Activated naive CD4-positive, alpha-beta T cell treated with anti-CD3 and anti-CD28 coated beads, Interleukin-2, amount 10 ng/mL, durations not matched to agents 7 days and 5 days (primary cell): ENCODE measurements around the gene NAV1.
"Not testable (repeated sequence)": the region's sequence is repeated elsewhere in the genome, so short reads cannot be mapped to it uniquely, and the experiment has no call there.

ENCODE experiments used
- CTCF ChIA-PET: fragments of 350-600 bp; sonication (Branson Sonifier 250); formaldehyde crosslinking; loops from one replicate; lab custom pipeline; 2021; ENCODE audit warnings: antibody characterized with exemption; lab: Charles Lee
- DNase-seq: peaks from one replicate; pipeline ENCODE4 v3.0.0-alpha.2; 2020
- H3K27ac Mint-ChIP-seq: one replicate; pipeline ENCODE4 v1.8.0; 2021; ENCODE audit warnings: mild to moderate bottlenecking, moderate library complexity, mixed read lengths
- H3K27me3 Mint-ChIP-seq: one replicate; pipeline ENCODE4 v1.8.0; 2021; ENCODE audit warnings: mild to moderate bottlenecking, mixed read lengths
- H3K36me3 Mint-ChIP-seq: one replicate; pipeline ENCODE4 v1.8.0; 2021; ENCODE audit warnings: mixed read lengths
- H3K4me1 Mint-ChIP-seq: one replicate; pipeline ENCODE4 v1.8.0; 2021; ENCODE audit warnings: mixed read lengths
- H3K4me3 Mint-ChIP-seq: one replicate; pipeline ENCODE4 v1.8.0; 2021; ENCODE audit warnings: mild to moderate bottlenecking, moderate library complexity, mixed read lengths
- H3K9me3 Mint-ChIP-seq: one replicate; pipeline ENCODE4 v1.8.0; 2021; ENCODE audit warnings: mixed read lengths

The NAV1 gene

DNA sequence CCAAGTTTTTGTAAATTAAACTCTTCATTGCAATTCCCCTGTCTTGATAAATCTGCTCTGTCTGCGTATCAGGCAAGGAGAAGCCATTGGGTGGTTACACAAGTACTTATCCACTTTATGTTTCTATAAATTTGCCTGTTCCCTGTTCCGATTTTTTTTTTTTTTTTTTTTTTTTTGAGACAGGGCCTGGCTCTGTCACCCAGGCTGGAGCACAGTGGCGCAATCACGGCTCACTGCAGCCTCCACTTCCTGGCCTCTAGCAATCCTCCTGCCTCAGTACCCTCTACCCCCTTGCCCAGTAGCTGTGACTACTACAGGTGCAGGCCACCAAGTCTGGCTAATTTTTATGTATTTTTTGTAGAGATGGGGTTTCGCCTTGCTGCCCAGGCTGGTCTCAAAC is 20.9 kb upstream of the NAV1 start:
- Mint-ChIP-seq H3K36me3 (peaks cover 4% of the 10 kb centered on the region), H3K4me3 (no peak overlapping the region), H3K9me3 (no peaks in the 10 kb centered on the region), H3K4me1 (no peaks in the 10 kb centered on the region), H3K27ac (no peak overlapping the region), H3K27me3 (no peaks in the 10 kb centered on the region)
- no peak for DNase-seq
- CTCF ChIA-PET, result interaction anchor here (1.3 to 12.0 kb wide), 2 partner anchors 34 to 70 kb away, joined by 5 to 349 read pairs; no protein-coding TSS in a partner anchor

DNA sequence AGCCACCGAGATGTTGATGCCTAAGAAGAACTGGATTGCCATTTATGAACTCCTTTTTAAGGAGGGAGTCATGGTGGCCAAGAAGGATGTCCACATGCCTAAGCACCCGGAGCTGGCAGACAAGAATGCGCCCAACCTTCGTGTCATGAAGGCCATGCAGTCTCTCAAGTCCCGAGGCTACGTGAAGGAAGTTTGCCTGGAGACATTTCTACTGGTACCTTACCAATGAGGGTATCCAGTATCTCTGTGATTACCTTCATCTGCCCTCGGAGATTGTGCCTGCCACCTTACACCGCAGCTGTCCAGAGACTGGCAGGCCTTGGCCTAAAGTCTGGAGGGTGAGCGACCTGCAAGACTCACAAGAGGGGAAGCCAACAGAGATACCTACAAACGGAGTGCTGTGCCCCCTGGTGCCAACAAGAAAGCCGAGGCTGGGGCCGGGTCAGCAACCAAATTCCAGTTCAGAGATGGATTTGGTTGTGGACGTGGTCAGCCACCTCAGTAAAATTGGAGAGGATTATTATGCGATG is 18.8 kb upstream of the NAV1 start:
- not testable (repeated sequence) for H3K9me3 Mint-ChIP-seq, DNase-seq, H3K4me1 Mint-ChIP-seq, H3K27ac Mint-ChIP-seq, H3K4me3 Mint-ChIP-seq, H3K27me3 Mint-ChIP-seq
- CTCF ChIA-PET, result interaction anchor here (12.0 kb wide), 1 partner anchor 36 kb away, joined by 349 read pairs; no protein-coding TSS in a partner anchor
- H3K36me3 Mint-ChIP-seq, result peaks cover 11% of the 10 kb centered on the region

DNA sequence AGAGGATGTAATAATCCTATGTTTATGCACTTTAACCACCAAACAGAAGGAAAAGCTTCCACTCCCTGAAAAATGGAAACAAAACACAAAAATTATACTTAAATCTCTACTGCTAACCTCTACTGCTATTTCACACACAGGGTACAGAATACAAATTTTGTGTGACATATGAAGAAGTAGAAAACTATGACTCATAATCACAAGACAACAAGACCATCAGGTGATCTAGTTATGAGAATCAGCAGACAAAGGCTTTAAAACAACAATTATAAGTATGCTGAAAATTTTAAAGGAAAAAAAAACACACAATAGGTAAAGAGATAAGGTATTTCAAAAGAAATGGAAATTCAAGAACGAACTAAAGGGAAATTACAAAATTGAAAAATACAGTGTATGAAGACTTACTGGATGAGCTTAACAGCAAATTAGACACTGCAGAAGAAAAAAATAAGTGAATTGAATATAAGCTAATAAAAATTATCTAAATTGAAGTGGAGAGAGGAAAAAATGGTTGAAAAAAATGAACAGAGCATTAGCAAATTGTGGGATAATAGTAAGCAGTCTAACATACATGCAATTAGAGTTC is 13.6 kb upstream of the NAV1 start:
- Mint-ChIP-seq H3K27ac (no peak overlapping the region), H3K4me1 (peaks cover 3% of the 10 kb centered on the region), H3K36me3 (peaks cover 14% of the 10 kb centered on the region), H3K27me3 (no peaks in the 10 kb centered on the region), H3K9me3 (no peaks in the 10 kb centered on the region), H3K4me3 (no peak overlapping the region)
- CTCF ChIA-PET, result interaction anchor here (0.9 to 2.1 kb wide), 2 partner anchors 13 to 78 kb away, joined by 4 to 5 read pairs; no protein-coding TSS in a partner anchor
- DNase-seq, result no peak

DNA sequence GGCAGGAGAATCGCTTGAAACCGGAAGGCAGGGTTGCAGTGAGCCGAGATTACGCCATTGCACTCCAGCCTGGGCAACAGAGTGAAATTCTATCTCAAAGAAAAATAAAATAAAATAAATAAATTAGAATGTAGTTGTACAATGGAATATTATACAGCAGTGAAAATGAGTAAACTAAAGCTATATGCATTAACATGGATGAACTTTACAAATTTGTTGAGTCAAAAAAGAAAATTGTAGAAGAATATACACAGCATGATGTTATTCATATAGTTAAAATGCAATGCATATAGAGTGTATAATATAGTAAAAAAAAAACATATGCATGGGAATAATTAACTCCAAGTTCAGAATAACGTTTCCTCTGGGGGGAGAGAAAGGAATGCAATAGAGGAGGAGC is 11.0 kb upstream of the NAV1 start:
- no peak overlapping the region for H3K4me3 Mint-ChIP-seq
- no peak for DNase-seq
- H3K27ac Mint-ChIP-seq, result no peak overlapping the region
- H3K27me3 Mint-ChIP-seq, result no peaks in the 10 kb centered on the region
- H3K9me3 Mint-ChIP-seq, result no peaks in the 10 kb centered on the region
- peaks cover 9% of the 10 kb centered on the region for H3K36me3 Mint-ChIP-seq
- CTCF ChIA-PET, result interaction anchor here (0.9 kb wide), 1 partner anchor 16 kb away, joined by 3 read pairs; no protein-coding TSS in a partner anchor
- H3K4me1 Mint-ChIP-seq, result peaks cover 3% of the 10 kb centered on the region

DNA sequence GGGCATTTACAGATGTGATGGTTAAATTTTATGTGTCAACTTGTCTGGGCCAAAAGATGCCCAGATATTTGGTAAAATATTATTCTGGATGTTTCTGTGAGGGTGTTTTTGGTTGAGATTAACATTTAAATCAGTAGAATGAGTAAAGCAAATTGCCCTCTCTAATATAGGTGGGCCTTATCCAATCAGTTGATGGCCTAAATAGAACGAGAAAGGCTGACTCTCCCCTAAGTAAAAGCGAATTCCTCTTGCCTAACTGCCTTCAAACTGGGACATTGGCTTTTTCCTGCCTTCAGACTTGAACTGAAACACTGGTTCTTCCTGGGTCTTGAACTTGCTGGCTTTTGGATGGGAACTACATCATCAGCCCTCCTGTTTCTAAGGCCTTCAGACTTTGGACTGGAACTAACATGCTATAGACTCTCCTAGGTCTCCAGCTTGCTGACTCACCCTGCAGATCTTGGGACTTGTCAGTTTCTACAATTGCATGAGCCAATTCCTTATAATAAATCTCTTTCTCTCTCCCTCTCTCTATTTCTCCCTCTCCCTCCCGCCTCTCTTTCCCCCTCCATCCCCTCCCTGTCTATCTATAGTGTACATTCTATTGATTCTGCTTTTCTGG is 10.2 kb upstream of the NAV1 start:
- no peaks in the 10 kb centered on the region for H3K9me3 Mint-ChIP-seq
- peaks cover 3% of the 10 kb centered on the region for H3K4me1 Mint-ChIP-seq
- DNase-seq, result no peak
- no peak overlapping the region for H3K27ac Mint-ChIP-seq
- CTCF ChIA-PET, result interaction anchor here (0.8 to 1.5 kb wide), 4 partner anchors 15 to 264 kb away, joined by 3 to 4 read pairs (median 3); no protein-coding TSS in a partner anchor
- no peak overlapping the region for H3K4me3 Mint-ChIP-seq
- H3K36me3 Mint-ChIP-seq, result peaks cover 8% of the 10 kb centered on the region
- no peaks in the 10 kb centered on the region for H3K27me3 Mint-ChIP-seq

DNA sequence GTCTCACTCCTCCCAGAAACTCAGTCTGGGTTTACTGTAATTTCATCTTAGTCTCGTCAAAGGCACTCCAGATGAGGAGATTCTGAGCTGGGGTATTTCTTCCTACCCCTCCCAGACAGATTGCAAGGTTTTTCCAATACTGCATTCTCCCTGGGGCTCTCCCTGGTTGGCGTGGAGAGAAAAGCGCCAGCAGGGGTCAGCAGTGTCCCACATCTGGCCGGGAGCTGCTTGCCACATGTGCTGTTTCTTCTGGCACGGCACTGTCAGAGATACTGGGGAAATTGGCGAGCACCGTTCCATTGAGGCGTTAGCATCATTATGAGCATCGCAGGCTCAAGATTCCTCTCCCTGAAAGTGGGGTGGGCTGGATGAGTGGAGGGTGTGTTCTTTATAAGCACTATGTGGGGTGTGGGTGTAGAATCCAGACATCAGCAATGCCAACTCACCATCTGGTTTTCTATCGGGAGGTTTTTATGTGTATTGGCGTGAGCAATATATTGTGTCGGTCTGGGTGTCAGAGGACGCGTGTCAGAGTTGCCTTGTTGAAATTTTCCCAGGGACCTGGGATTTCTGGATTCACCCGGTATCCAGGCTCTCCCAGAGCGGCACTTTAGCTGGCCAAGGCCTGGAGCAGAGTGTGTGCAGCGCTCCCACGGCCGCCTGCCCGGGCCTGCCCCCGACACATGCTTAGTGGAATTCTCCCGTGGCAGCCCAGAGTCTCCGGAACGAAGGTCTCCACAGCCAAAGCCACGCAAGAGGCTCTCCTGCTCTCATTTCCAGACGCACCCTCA is 8.0 kb upstream of the NAV1 start:
- Mint-ChIP-seq H3K4me3 (no peak overlapping the region), H3K27ac (no peak overlapping the region), H3K4me1 (peaks cover 3% of the 10 kb centered on the region), H3K9me3 (no peaks in the 10 kb centered on the region), H3K36me3 (no peaks in the 10 kb centered on the region), H3K27me3 (peaks cover 5% of the 10 kb centered on the region)
- CTCF ChIA-PET, result interaction anchor here (0.7 to 2.4 kb wide), 16 partner anchors 9 to 260 kb away, joined by 3 to 9 read pairs (median 3); partner anchors contain the start of gene CSRP1
- peak; percentile 59 for DNase-seq

DNA sequence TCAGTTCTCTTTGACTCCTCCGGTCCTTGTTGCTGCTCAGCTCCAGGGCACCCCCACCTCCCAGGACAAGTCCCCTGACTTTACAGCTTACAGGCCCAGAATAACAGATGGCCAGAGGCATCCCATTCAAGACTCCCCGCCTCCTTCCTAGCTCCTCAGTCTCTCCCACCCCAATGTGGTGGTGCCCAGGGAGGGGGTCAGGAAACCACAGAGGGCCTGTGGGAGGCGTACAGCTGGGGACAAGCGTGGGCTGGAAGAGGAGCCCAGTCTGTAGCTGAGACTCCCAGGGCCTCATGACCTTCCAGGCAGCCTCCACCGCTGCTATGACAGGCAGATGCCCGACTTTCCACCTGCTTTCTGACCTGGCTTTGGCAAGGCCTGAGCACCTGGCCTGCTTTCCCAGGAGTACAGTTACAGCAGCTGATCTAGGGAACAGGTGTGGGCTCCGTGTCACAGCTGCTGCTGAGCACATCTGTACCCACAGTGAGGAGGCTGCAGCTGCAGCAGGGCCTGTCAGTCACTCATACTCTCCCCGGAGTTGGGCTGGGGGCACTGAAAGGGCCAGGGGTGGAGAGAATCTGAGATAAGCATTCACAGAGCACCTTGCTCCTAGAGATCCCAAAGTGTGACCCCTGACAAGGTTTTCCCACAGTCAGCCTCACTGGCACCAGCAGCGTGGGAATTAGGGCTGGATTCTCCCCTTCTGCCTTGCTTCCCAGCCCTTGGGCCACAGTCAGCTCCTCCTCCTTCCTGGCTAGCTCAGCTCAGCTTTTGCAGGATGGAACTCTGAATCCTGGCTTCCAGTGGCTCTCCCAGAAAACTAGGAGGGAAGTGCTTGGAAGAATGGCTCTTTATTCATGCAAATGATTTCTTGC is 7.1 kb upstream of the NAV1 start:
- no peak for DNase-seq
- CTCF ChIA-PET, result interaction anchor here (0.7 to 2.4 kb wide), 11 partner anchors 8 to 260 kb away, joined by 3 to 8 read pairs (median 4); no protein-coding TSS in a partner anchor
- Mint-ChIP-seq H3K4me3 (no peak overlapping the region), H3K36me3 (no peaks in the 10 kb centered on the region), H3K9me3 (no peaks in the 10 kb centered on the region), H3K27me3 (peaks cover 14% of the 10 kb centered on the region), H3K27ac (no peak overlapping the region), H3K4me1 (peaks cover 3% of the 10 kb centered on the region)

DNA sequence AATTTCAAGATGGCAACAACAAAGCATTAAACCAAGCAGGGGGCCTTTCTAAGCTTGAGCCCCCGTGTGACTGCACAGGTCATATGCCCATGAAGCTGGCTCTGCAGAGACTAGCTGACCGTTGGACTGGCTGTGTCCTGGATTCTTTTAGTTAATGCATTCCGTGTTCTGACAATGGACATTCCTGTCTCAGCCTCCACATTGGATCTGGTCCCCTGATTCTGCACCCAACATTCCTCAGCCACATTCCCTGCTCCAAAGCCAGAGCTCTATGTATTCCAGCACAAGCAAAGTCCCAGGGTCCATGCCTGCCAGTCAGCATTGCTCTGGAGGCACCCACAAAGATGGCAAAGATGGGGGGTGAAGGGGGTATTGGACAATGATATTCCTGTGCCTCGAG is 5.1 kb upstream of the NAV1 start:
- H3K4me3 Mint-ChIP-seq, result no peak overlapping the region
- H3K27ac Mint-ChIP-seq, result no peak overlapping the region
- H3K27me3 Mint-ChIP-seq, result peaks cover 34% of the 10 kb centered on the region
- no peak for DNase-seq
- H3K4me1 Mint-ChIP-seq, result peaks cover 10% of the 10 kb centered on the region
- CTCF ChIA-PET, result interaction anchor here (1.1 to 1.8 kb wide), 2 partner anchors 18 to 26 kb away, joined by 4 to 11 read pairs; no protein-coding TSS in a partner anchor
- H3K36me3 Mint-ChIP-seq, result no peaks in the 10 kb centered on the region
- no peaks in the 10 kb centered on the region for H3K9me3 Mint-ChIP-seq

DNA sequence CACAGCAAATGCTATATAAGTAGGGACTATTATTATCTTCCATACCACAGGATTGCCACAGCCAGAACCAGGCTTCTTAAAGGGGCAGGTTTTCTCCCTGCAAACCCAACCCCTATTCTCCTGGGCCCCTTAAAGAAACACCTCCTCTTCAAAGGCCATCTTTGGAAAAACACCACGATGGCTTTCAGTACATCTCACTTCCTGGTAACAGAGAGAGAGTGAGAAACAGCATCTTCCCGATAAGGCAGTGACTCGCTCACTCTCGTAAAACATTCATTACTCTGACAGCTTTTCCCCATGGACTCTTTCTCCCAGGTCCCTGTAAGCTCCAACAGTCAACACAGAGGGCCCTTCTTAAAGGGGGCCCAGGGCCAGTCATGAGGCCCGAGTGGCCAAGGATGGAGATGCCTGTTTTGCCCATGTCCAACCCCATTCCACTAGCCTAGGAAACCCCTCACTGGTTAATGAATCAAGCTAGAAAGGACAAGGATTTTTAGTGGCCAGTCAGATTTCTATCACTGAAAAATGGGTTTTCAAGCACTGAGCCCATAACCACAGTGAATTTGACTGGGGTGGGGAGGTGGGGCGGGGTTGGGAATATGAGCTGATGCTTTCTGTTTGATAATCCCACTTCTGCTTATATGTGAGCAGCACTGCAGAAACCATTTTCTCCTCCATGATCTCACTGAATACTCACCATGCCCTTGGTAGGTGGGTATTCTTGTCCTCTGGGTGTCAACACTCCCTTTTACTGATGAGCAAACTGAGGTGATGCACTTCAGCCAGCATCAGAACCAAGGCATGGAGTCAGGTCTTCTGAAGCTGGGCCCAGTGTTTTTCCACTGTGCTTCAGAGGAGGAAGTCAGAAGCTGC is 3.6 kb upstream of the NAV1 start:
- Mint-ChIP-seq H3K9me3 (no peaks in the 10 kb centered on the region), H3K4me1 (peaks cover 20% of the 10 kb centered on the region), H3K4me3 (no peak overlapping the region), H3K36me3 (no peaks in the 10 kb centered on the region), H3K27me3 (peaks cover 49% of the 10 kb centered on the region), H3K27ac (no peak overlapping the region)
- CTCF ChIA-PET, result interaction anchor here (0.9 to 2.6 kb wide), 3 partner anchors 22 to 169 kb away, joined by 3 to 11 read pairs (median 11); no protein-coding TSS in a partner anchor
- no peak for DNase-seq

DNA sequence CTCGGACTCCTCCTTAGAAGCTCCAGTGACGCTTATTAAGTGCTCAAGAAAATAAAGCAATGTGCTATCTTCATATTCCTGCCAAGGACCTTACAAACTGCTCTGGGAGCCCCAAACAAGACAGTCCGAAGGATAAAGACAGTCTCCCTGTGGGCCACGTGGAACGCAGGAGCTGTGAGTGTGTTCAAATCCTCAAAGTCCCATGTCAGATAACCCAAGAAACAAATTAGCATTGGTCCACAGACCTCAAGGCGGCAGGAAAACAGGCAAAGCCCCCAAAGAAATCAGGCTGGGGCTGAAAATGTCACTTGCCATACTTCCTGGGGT is 3.0 kb upstream of the NAV1 start:
- Mint-ChIP-seq H3K36me3 (no peaks in the 10 kb centered on the region), H3K27ac (no peak overlapping the region)

DNA sequence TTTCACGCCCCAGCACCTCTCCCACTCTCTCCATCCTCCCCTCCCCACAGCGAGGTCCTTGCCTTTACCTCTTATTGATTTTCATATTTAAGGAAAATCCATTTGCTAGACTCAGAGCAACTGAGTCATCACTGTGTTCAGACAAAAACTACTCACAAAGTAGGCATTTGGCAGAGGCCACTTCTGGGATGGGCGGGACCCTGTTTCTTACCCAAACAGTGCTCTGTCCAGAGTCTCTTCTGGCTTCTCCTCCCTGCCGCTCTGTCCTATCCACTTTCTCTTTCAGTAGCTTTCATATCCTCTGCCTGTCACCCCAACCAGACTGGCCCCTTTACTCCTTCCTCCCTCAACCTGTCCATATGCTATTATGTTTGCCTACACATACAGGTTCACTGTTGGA is 2.4 kb upstream of the NAV1 start:
- Mint-ChIP-seq H3K27me3 (peaks cover 61% of the 10 kb centered on the region), H3K9me3 (no peaks in the 10 kb centered on the region), H3K4me1 (peaks cover 23% of the 10 kb centered on the region), H3K4me3 (no peak overlapping the region), H3K27ac (no peak overlapping the region), H3K36me3 (no peaks in the 10 kb centered on the region)
- CTCF ChIA-PET, result interaction anchor here (1.1 to 2.6 kb wide), 3 partner anchors 23 to 318 kb away, joined by 3 to 11 read pairs (median 3); no protein-coding TSS in a partner anchor
- no peak for DNase-seq

More for the DNA sequence above, 3.0 kb upstream of the NAV1 start:
- no peak for DNase-seq
- peaks cover 23% of the 10 kb centered on the region for H3K4me1 Mint-ChIP-seq
- H3K27me3 Mint-ChIP-seq, result peaks cover 55% of the 10 kb centered on the region
- CTCF ChIA-PET, result interaction anchor here (1.1 to 2.6 kb wide), 2 partner anchors 23 to 317 kb away, joined by 3 to 11 read pairs; no protein-coding TSS in a partner anchor
- no peak overlapping the region for H3K4me3 Mint-ChIP-seq
- H3K9me3 Mint-ChIP-seq, result no peaks in the 10 kb centered on the region

DNA sequence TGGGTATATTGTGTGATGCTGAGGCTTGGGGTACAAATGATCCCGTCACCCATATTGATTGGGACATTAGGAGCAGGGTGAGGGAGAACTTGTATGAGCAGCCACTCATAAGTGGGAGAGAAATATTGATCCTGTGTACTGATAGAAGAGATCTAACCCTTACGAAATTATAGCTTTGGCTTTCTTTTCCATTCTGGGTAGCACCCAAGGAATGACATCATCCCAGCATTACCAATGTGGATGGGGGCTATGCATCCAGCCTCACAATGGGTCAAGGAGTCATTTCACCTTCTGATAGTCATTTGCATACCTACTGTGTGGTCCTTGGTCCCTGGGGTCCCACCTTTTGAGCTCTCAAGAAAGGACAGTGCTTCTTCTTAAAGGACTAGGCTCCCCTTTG is 1.9 kb upstream of the NAV1 start:
- H3K4me1 Mint-ChIP-seq, result peaks cover 23% of the 10 kb centered on the region
- peaks cover 66% of the 10 kb centered on the region for H3K27me3 Mint-ChIP-seq
- CTCF ChIA-PET, result interaction anchor here (1.0 to 1.1 kb wide), 5 partner anchors 22 to 318 kb away, joined by 3 read pairs; no protein-coding TSS in a partner anchor
- DNase-seq, result no peak
- no peaks in the 10 kb centered on the region for H3K36me3 Mint-ChIP-seq
- H3K27ac Mint-ChIP-seq, result no peak overlapping the region
- no peak overlapping the region for H3K4me3 Mint-ChIP-seq
- no peaks in the 10 kb centered on the region for H3K9me3 Mint-ChIP-seq
